Renal cortical epithelial cell (primary cell): ENCODE data around the gene CNDP1. TPM values are rescaled to one million over a fixed set of nuclear protein-coding genes. Genes with fewer than 3 reads are reported as not detected.

ENCODE experiments used
- DNase-seq: peaks from one replicate; pipeline ENCODE4 v3.0.0-alpha.2; 2011; ENCODE audit warnings: low read depth
- total RNA-seq: library from RNA; depleted of rRNA; stranded (reverse); fragments of >200 nt; gene quantifications from 2 replicates; pipeline ENCODE4 v1.2.3, GENCODE V29; 2014

The CNDP1 gene
- total RNA-seq: under 0.01 and 0.05 TPM in 2 replicates

GRCh38 chr18:74534150-74534969 is at the start of gene CNDP1:
Gene CNDP1, plus strand, starts transcription at chr18:74534500. Its CDS starts 168 bp downstream, at chr18:74534668.
- no peak for DNase-seq

- no peak for DNase-seq
Observed at GRCh38 chr18:74486119-74486849, 48.0 kb upstream of the CNDP1 start.

- DNase-seq: no peak
Observed at GRCh38 chr18:74488354-74488753, 45.9 kb upstream of the CNDP1 start.

GRCh38 chr18:74488864-74489263 is 45.4 kb upstream of the CNDP1 start:
- no peak for DNase-seq

- peak; percentile 23 for DNase-seq
Observed at GRCh38 chr18:74489676-74490075, 44.6 kb upstream of the CNDP1 start.

- no peak for DNase-seq
Observed at GRCh38 chr18:74492259-74492658, 42.0 kb upstream of the CNDP1 start.

GRCh38 chr18:74493689-74494088 is 40.6 kb upstream of the CNDP1 start:
- DNase-seq: peak; percentile 79

- no peak for DNase-seq
Observed at GRCh38 chr18:74494514-74494913, 39.8 kb upstream of the CNDP1 start.

GRCh38 chr18:74495581-74496507 is 38.5 kb upstream of the CNDP1 start, which contains the start of gene CNDP2:
Gene CNDP2, plus strand, starts transcription at chr18:74496363. Its CDS starts 3,611 bp downstream, at chr18:74499974.
- peak; percentile 95 for DNase-seq

GRCh38 chr18:74496508-74497323 is 37.6 kb upstream of the CNDP1 start:
- DNase-seq: peak; percentile 53

- DNase-seq: no peak
Observed at GRCh38 chr18:74497324-74497676, 37.0 kb upstream of the CNDP1 start.

- DNase-seq: peak; percentile 70
Observed at GRCh38 chr18:74497778-74498177, 36.5 kb upstream of the CNDP1 start.

GRCh38 chr18:74498712-74499627 is 35.3 kb upstream of the CNDP1 start:
- peak; percentile 52 for DNase-seq

- peak; percentile 64 for DNase-seq
Observed at GRCh38 chr18:74499633-74500032, 34.7 kb upstream of the CNDP1 start.

GRCh38 chr18:74500372-74500771 is 33.9 kb upstream of the CNDP1 start:
- DNase-seq: peak; percentile 26

- peak; percentile 82 for DNase-seq
Observed at GRCh38 chr18:74500774-74501173, 33.5 kb upstream of the CNDP1 start.

GRCh38 chr18:74501386-74501785 is 32.9 kb upstream of the CNDP1 start:
- DNase-seq: peak; percentile 79

GRCh38 chr18:74503137-74503536 is 31.2 kb upstream of the CNDP1 start:
- no peak for DNase-seq

- DNase-seq: no peak
Observed at GRCh38 chr18:74505776-74506175, 28.5 kb upstream of the CNDP1 start.
